Skin epidermis (tissue), 12 donors: ENCODE measurements around the gene FAHD2A.
"Not testable (repeated sequence)": the region's sequence is repeated elsewhere in the genome, so short reads cannot be mapped to it uniquely, and the experiment has no call there.

Experiments
- H3K27ac ChIP-seq, 21 experiments: fragments of 200-600 bp; sonication (generic) in 11 of 21; one replicate each; pipeline ENCODE4 v1.5.0; 2020; ENCODE audit warnings: mild to moderate bottlenecking in 3 of 21, inconsistent platforms in 2 of 21, moderate library complexity in 2 of 21
- H3K4me3 ChIP-seq, 7 experiments: fragments of 200-600 bp; sonication (generic) in 2 of 7; one replicate each; pipeline ENCODE4 v1.5.0; 2020; ENCODE audit warnings: inconsistent platforms in 2 of 7, mild to moderate bottlenecking in 2 of 7, moderate library complexity in 1 of 7

The FAHD2A gene

GRCh38 chr2:95402370-95403203 lies at the start of gene FAHD2A:
Gene FAHD2A, plus strand, starts transcription at chr2:95402708. Its CDS starts 2,851 bp downstream, at chr2:95405559.
- Histone ChIP-seq H3K4me3 (peak within 1 kb of the TSS; percentile 60 to 97 (median 88)), H3K27ac (peak within 1 kb of the TSS; percentile 65 to 92 (median 80))

DNA sequence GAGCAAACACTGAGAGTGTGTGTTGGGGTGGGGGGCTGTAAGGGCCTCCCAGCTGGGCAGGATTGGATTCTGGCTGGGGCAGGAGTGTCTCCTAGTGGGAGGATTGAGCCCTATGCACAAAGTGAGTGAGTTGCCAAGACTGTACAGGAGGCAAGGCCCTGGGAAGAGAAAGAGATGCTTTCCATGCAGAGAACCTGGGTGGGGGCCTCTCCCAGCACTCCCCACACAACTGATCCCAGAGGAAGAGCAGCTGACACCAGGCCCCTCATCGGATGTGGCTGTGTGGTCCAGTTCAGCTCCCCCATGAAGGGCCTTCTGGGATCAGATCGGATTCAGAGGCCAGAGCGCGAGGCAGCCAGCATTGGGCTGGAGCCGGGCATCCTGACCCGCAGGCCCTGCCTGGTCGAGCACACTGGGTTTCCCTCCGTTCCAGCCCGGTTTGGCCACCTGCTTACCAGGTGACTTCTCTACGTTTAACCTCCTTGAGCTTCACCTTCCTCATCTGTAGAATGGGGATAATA lies 49.4 kb upstream of the FAHD2A start:
- H3K27ac ChIP-seq, result no peak overlapping the region
- H3K4me3 ChIP-seq, result no peak overlapping the region

GRCh38 chr2:95353613-95354468 lies 48.7 kb upstream of the FAHD2A start:
- H3K27ac ChIP-seq, result no peak overlapping the region
- H3K4me3 ChIP-seq, result no peak overlapping the region

- Histone ChIP-seq H3K4me3 (no peak overlapping the region), H3K27ac (no peak overlapping the region)
Measured at GRCh38 chr2:95354469-95354901, 48.0 kb upstream of the FAHD2A start.

GRCh38 chr2:95354925-95355324 lies 47.6 kb upstream of the FAHD2A start:
- no peak overlapping the region for H3K4me3 ChIP-seq

GRCh38 chr2:95355486-95355885 lies 47.0 kb upstream of the FAHD2A start:
- not testable (repeated sequence) for H3K27ac ChIP-seq, H3K4me3 ChIP-seq

More at GRCh38 chr2:95354925-95355324, 47.6 kb upstream of the FAHD2A start:
- H3K27ac ChIP-seq, result no peak overlapping the region

DNA sequence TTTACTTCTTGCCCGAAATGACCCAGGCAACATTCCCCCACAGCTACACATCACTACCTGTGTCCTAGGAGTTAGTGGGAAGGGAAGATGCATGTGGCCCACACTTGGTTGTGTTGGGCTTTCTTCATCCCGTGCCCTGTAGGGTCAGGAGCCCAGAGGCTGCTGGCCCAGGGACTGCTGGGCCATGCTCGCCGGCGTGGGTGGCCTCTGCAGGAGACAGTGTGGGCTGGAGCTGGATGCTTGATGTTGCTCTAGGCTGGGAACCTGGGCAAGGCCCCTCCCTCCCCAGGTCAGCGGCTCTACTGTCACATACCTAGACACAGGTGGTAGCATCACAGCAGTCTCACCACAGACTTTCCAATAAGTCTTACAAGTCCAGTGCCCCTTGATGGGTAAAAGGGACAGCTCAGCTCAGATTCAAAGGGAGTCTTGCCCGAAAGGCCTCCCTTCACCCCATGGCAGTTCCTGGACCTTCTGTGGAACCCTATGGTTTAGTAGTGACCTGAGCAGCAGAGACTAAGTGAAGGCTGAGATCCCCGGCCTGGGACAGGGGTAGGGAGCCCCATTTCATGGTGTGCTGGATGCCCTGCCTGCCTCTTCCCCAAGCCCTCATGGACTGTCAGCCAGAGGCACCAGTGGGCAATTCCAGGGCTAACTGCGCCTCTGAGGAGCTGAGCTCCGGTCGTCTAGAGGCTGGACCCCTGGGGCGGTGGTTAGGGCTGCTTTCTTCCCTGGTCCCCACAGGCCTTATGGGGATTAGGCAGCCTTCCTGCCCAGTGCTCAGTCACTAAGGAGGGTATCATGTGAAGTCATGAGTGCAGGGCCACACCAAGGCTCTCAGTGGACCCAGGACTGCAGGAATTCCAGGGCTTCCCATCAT lies 45.4 kb upstream of the FAHD2A start:
- H3K4me3 ChIP-seq, result no peak overlapping the region
- H3K27ac ChIP-seq, result no peak overlapping the region

DNA sequence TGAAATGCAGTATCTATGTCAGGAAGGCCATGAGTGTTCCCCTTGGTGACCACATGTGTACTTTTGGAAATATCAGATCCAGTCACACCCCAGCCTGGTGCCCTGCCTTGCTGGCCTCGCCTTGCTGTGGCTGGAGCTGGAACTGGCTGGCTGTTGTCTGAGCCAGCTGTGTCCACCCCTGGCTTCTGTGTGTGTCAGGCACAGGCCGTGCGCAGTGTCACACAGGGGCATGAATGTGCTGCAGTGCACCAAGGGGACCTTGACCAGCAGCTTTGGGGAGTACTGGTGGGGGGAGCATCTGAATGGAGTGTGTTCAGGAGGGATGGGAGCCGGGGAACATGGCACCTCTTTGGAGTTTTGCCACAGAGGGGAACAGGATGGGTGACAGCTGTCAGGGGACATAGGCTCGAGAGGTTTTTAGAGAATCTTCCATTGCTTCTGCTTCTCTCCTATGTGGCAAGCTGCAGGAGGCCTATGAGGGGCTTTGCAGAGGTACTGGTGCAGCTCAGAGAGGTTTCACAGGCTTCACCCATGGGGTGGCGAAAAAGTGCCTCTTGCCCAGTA lies 44.7 kb upstream of the FAHD2A start:
- Histone ChIP-seq H3K27ac (no peak overlapping the region), H3K4me3 (no peak overlapping the region)

- H3K4me3 ChIP-seq, result no peak overlapping the region
- no peak overlapping the region for H3K27ac ChIP-seq
Measured at GRCh38 chr2:95359031-95359430, 43.5 kb upstream of the FAHD2A start.

DNA sequence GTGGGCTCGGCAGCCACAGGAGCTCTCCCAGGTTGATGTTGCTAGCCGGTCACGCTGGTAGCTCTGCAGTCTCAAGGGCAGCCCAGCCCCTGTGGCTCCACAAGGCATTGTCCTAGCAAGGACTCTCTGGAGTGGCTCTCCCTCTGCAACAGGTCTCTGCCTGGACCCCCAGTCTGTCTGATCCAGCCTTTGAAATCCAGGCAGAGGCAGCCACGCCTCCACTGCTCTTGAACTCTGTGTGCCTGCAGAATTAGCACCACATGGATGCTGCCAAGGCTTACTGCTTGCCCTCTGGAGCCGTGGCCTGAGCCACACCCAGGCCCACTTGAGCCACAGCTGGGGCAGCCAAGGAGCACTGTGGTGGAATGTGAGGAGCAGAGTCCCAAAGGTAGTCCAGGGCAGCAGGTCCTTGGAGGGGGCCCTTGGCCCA lies 43.0 kb upstream of the FAHD2A start:
- Histone ChIP-seq H3K27ac (no peak overlapping the region), H3K4me3 (no peak overlapping the region)

DNA sequence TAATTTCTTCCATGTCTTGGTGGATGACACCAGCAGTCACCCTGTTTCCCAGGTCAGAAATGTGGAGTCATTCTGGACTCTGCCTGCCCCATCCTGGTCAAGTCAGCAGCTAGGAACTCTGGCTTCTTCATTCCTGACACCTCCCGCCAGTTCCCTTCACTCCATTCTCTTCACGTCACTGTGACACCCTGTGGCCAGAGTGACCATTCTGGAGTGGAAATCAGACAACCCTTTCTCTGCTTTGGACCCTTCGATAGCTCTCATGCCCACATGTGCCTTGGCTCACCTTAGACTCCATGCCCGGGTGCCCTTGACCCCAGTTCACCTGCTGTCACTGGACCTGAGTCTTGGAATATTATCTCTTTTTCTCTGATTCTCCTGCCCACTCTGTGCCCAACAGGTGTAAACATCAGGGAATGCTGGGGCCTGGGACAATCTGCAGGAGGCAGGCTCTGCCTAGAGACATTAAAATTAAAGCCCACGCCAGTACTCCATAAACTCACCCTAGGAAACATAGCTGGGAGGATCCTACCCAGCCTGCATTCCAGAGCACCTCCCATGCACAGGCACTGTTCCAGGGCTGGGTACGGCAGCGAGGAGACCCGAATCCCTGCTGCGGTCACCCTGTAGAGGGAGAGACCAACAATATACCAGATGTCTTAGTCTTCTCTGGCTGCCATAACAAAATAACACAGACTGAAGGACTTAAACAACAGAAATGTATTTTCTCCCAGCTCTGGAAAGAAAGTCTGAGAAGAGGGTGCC lies 41.1 kb upstream of the FAHD2A start:
- no peak overlapping the region for H3K4me3 ChIP-seq
- H3K27ac ChIP-seq, result no peak overlapping the region

DNA sequence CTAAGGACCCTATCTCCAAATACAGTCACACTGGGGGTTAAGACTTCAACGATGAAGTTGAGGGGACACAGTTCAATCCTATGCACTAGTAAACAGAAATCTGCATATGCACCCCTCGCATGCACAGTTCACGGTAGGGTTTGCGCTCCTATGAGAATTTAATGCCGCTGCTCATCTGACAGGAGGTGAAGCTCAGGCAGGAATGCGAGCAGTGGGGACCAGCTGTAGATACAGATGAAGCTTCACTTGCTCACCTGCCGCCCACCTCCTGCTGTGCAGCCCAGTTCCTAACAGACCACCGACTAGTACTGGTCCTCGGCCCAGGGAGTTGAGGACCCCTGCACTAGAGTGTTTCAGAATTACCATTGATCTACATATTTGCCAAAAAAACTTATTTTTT lies 40.0 kb upstream of the FAHD2A start:
- Histone ChIP-seq H3K27ac (no peak overlapping the region), H3K4me3 (no peak overlapping the region)

DNA sequence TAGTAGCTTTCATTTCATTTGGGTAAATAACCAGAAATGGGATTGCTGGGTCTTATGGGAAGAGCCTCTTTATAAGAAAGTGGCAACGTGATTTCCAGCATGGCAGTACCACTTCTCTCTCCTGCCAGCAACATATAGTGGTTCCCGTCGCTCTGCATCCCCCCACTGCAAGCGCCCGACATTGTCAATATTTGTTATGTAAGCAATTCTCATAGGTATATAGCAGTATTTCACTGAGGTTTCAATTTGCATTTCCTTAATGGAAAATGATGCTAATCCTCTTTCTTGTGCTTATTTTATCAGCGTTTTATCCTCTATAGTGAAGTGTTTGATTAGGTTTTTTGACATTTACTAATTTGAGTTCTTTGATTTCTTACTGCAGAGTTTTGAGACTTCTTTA lies 36.0 kb upstream of the FAHD2A start:
- Histone ChIP-seq H3K4me3 (no peak overlapping the region), H3K27ac (no peak overlapping the region)

DNA sequence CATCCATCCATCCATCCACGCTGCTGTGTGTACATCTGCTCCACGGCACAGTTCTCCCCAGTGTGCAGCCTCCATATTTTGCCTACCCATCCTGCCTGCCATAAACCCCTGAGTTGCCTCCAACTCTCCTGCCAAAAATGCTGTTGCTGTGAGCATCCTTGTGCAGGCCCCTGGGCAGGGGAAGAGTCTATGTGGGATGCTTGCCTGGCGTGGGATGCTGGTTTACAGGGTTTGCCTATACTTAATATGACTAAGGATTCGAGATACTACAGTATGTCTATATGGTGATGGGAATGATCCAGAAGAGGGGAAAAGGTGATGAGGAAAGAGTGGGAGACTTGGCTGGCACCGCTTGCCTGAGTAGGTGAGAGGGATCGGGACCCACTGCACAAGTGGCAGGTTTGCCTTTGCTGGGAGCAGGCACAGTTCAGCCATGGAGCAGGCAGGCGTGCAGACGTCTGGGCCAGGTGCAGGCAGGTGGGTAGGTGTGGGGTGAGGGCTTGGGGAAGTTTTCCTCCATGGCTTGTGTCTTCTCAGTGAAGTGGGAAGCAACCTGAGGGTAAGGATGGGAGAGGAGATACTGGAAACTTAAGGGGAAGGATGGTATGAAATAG lies 30.2 kb upstream of the FAHD2A start:
- Histone ChIP-seq H3K4me3 (no peak overlapping the region), H3K27ac (no peak overlapping the region)

DNA sequence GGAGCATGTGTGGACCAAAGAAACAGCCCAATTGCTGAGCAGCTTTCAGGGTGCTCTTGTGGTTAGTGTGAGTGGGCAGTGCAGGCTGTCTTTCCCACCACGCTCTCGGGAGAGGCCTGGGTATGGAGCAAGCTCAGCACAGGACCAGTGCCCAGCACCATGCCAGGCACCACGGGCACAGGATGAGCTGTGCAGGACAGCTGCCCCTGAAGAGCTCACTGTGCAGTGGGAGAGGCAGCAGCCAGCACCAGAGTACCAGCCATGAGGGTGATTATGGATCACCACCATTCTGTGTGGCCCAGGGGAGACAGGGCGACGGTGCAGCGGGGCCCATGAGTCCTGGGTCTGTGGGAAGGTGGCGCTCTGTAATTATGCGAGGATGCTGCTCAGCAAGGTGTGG lies 29.7 kb upstream of the FAHD2A start:
- Histone ChIP-seq H3K4me3 (no peak overlapping the region), H3K27ac (no peak overlapping the region)

DNA sequence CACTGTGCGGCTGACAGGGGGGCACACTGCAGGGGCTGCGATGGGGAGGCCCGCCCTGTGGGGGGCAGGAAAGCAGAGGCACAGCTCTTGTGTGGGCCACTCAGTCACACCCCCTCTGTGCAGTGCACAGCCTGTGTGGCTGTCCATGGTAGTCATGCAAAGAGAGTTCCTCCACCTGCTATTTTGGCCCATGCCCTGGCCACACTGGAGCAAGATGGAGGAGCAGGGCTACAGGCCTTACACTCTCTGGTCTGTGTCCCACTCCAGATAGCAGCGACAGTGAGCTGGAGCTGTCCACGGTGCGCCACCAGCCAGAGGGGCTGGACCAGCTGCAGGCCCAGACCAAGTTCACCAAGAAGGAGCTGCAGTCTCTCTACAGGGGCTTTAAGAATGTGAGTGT lies 28.5 kb upstream of the FAHD2A start:
- H3K4me3 ChIP-seq, result no peak overlapping the region
- no peak overlapping the region for H3K27ac ChIP-seq

DNA sequence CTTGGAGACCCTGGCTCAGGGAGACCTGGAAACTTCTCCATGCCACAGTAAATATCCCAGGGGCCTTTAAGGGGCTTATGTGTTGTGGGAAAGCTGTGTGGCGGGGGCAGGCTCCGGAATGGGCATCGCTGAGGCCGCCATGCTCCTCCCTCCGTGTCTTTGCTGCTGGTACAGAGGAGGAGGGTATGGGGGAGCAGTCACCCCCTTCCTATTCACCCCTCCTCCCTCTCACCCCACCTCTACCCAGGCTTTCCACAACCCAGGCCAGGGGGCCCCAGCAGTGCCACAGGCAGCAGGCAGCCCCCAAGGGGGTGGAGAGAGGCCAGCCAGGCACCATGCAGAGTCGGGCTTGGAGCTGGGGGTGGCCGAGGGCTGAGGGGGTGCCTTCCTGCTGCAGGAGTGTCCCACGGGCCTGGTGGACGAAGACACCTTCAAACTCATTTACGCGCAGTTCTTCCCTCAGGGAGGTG lies 28.0 kb upstream of the FAHD2A start:
- no peak overlapping the region for H3K27ac ChIP-seq
- H3K4me3 ChIP-seq, result no peak overlapping the region

GRCh38 chr2:95374921-95375471 lies 27.5 kb upstream of the FAHD2A start:
- Histone ChIP-seq H3K27ac (no peak overlapping the region), H3K4me3 (no peak overlapping the region)
